ENCODE measurements around the gene HIPK2. TPM values are rescaled to one million over a fixed set of nuclear protein-coding genes. Genes with fewer than 3 reads are reported as not detected.

The HIPK2 gene
- total RNA-seq, 1 donor: 12.7 TPM

DNA sequence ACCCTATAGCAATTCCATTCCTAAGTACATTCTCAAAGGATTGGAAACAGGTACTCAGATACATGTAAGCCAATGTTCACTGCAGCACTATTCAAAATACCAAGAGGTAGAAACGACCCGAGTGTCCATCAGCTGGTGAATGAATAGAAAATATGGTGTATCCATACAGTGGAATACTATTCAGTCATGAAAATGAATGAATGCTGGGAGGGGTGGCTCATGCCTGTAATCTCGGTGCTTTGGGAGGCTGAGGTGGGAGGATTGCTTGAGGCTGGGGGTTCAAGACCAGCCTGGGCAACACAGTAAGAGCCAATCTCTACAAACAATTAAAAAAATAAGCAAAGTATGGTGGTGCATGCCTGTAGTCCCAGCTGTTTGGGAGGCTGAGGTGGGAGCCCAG lies 191.5 kb downstream of the HIPK2 start:
- H3K4me2 ChIP-seq (ENCODE audit: insufficient read depth, low read length): no peak overlapping the region
- no peak overlapping the region for H3K27ac ChIP-seq (ENCODE audit: low read depth, low read length)
- TF ChIP-seq, protein P1, sequence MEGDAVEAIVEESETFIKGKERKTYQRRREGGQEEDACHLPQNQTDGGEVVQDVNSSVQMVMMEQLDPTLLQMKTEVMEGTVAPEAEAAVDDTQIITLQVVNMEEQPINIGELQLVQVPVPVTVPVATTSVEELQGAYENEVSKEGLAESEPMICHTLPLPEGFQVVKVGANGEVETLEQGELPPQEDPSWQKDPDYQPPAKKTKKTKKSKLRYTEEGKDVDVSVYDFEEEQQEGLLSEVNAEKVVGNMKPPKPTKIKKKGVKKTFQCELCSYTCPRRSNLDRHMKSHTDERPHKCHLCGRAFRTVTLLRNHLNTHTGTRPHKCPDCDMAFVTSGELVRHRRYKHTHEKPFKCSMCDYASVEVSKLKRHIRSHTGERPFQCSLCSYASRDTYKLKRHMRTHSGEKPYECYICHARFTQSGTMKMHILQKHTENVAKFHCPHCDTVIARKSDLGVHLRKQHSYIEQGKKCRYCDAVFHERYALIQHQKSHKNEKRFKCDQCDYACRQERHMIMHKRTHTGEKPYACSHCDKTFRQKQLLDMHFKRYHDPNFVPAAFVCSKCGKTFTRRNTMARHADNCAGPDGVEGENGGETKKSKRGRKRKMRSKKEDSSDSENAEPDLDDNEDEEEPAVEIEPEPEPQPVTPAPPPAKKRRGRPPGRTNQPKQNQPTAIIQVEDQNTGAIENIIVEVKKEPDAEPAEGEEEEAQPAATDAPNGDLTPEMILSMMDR (IDR thresholded peaks at IDR 0.05; ENCODE audit: extremely low read depth, low read depth, low read length): no peak
- H3K27me3 ChIP-seq (ENCODE audit: insufficient read depth, low read length): no peaks in the 10 kb centered on the region
- H3K4me3 ChIP-seq (ENCODE audit: insufficient read depth, low read length): no peak overlapping the region
- peaks cover 6% of the 10 kb centered on the region for H3K4me1 ChIP-seq (ENCODE audit: insufficient read depth, low read length)
- H3K79me2 ChIP-seq (ENCODE audit: insufficient read depth, low read length): no peaks in the 10 kb centered on the region
- no peaks in the 10 kb centered on the region for H3K9me3 ChIP-seq (ENCODE audit: low read depth, low read length)
- no peaks in the 10 kb centered on the region for H4K20me1 ChIP-seq (ENCODE audit: insufficient read depth, low read length)
- H3K36me3 ChIP-seq (ENCODE audit: insufficient read depth, low read length): peaks cover 70% of the 10 kb centered on the region
- no peak overlapping the region for H2AFZ ChIP-seq (ENCODE audit: low read length)
- no peak for DNase-seq (ENCODE audit: insufficient read length, low spot score, missing footprints)

DNA sequence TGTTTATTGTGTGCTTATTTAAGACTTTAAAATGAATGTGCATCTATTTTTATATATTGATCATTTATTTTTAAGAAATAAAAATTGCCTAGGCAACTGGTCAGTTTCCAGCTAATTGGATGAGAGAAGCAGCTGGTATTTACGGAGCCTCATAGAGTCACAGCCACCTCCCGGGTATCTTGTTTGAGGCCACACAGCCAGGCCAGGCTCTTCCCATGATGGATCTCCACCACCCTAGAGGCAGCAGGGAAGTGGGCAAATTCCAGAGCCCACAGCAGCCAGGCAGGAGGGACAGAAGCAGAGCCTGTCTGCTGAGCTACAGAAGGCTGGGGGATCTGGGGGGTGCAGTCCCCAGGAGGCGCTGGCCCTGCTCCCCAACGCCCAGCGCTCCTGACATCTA lies 192.8 kb downstream of the HIPK2 start:
- Histone ChIP-seq H3K36me3 (ENCODE audit: insufficient read depth, low read length) (peaks cover 74% of the 10 kb centered on the region), H3K27me3 (ENCODE audit: insufficient read depth, low read length) (no peaks in the 10 kb centered on the region), H3K79me2 (ENCODE audit: insufficient read depth, low read length) (no peaks in the 10 kb centered on the region), H2AFZ (ENCODE audit: low read length) (no peak overlapping the region), H3K4me1 (ENCODE audit: insufficient read depth, low read length) (peaks cover 6% of the 10 kb centered on the region), H3K27ac (ENCODE audit: low read depth, low read length) (no peak overlapping the region), H4K20me1 (ENCODE audit: insufficient read depth, low read length) (no peaks in the 10 kb centered on the region), H3K4me3 (ENCODE audit: insufficient read depth, low read length) (no peak overlapping the region), H3K4me2 (ENCODE audit: insufficient read depth, low read length) (no peak overlapping the region), H3K9me3 (ENCODE audit: low read depth, low read length) (no peaks in the 10 kb centered on the region)
- no peak for DNase-seq (ENCODE audit: insufficient read length, low spot score, missing footprints)
- TF ChIP-seq, protein P1 (IDR thresholded peaks at IDR 0.05; ENCODE audit: extremely low read depth, low read depth, low read length): no peak

- Histone ChIP-seq H2AFZ (ENCODE audit: low read length) (no peak overlapping the region), H3K27me3 (ENCODE audit: insufficient read depth, low read length) (no peaks in the 10 kb centered on the region), H3K4me2 (ENCODE audit: insufficient read depth, low read length) (no peak overlapping the region), H3K4me1 (ENCODE audit: insufficient read depth, low read length) (peaks cover 6% of the 10 kb centered on the region), H3K4me3 (ENCODE audit: insufficient read depth, low read length) (no peak overlapping the region), H4K20me1 (ENCODE audit: insufficient read depth, low read length) (no peaks in the 10 kb centered on the region), H3K27ac (ENCODE audit: low read depth, low read length) (no peak overlapping the region), H3K36me3 (ENCODE audit: insufficient read depth, low read length) (peaks cover 69% of the 10 kb centered on the region), H3K9me3 (ENCODE audit: low read depth, low read length) (no peaks in the 10 kb centered on the region), H3K79me2 (ENCODE audit: insufficient read depth, low read length) (no peaks in the 10 kb centered on the region)
- no peak for DNase-seq (ENCODE audit: insufficient read length, low spot score, missing footprints)
- TF ChIP-seq, protein P1 (IDR thresholded peaks at IDR 0.05; ENCODE audit: extremely low read depth, low read depth, low read length): no peak
Observed at GRCh38 chr7:139583826-139584553, 193.8 kb downstream of the HIPK2 start.

- no peak overlapping the region for H3K27ac ChIP-seq (ENCODE audit: low read depth, low read length)
Observed at GRCh38 chr7:139582671-139583155, 195.1 kb downstream of the HIPK2 start.

More at GRCh38 chr7:139582671-139583155, 195.1 kb downstream of the HIPK2 start:
- no peaks in the 10 kb centered on the region for H3K79me2 ChIP-seq (ENCODE audit: insufficient read depth, low read length)
- H4K20me1 ChIP-seq (ENCODE audit: insufficient read depth, low read length): no peaks in the 10 kb centered on the region
- no peak overlapping the region for H3K4me2 ChIP-seq (ENCODE audit: insufficient read depth, low read length)
- no peaks in the 10 kb centered on the region for H3K27me3 ChIP-seq (ENCODE audit: insufficient read depth, low read length)
- no peak overlapping the region for H3K4me3 ChIP-seq (ENCODE audit: insufficient read depth, low read length)
- H3K9me3 ChIP-seq (ENCODE audit: low read depth, low read length): no peaks in the 10 kb centered on the region
- H2AFZ ChIP-seq (ENCODE audit: low read length): no peak overlapping the region
- no peaks in the 10 kb centered on the region for H3K4me1 ChIP-seq (ENCODE audit: insufficient read depth, low read length)
- DNase-seq (ENCODE audit: insufficient read length, low spot score, missing footprints): no peak
- TF ChIP-seq, protein P1 (IDR thresholded peaks at IDR 0.05; ENCODE audit: extremely low read depth, low read depth, low read length): no peak
- peaks cover 67% of the 10 kb centered on the region for H3K36me3 ChIP-seq (ENCODE audit: insufficient read depth, low read length)
